Measurements from ENCODE around the gene CRYBB2.

GRCh38 chr22:25197340-25197739, 22.1 kb upstream of the CRYBB2 start:
- TF ChIP-seq POLR2A (IDR thresholded peaks at IDR 0.05; ENCODE audit: low read depth, low read length) (no peak), TAF1 (IDR thresholded peaks at IDR 0.05; ENCODE audit: borderline replicate concordance, low read depth, low read length) (no peak)

Measured in GM12892 (cell line).